Vein endothelial cell (primary cell): Measurements from ENCODE around the gene CDC42BPB. TPM values are rescaled to one million over a fixed set of nuclear protein-coding genes. Genes with fewer than 3 reads are reported as not detected.

Experiments used
- total RNA-seq: library from RNA; depleted of rRNA; stranded (reverse); fragments of >200 nt; gene quantifications from 2 replicates; pipeline ENCODE4 v1.2.3, GENCODE V29; 2012

The CDC42BPB gene, protein sequence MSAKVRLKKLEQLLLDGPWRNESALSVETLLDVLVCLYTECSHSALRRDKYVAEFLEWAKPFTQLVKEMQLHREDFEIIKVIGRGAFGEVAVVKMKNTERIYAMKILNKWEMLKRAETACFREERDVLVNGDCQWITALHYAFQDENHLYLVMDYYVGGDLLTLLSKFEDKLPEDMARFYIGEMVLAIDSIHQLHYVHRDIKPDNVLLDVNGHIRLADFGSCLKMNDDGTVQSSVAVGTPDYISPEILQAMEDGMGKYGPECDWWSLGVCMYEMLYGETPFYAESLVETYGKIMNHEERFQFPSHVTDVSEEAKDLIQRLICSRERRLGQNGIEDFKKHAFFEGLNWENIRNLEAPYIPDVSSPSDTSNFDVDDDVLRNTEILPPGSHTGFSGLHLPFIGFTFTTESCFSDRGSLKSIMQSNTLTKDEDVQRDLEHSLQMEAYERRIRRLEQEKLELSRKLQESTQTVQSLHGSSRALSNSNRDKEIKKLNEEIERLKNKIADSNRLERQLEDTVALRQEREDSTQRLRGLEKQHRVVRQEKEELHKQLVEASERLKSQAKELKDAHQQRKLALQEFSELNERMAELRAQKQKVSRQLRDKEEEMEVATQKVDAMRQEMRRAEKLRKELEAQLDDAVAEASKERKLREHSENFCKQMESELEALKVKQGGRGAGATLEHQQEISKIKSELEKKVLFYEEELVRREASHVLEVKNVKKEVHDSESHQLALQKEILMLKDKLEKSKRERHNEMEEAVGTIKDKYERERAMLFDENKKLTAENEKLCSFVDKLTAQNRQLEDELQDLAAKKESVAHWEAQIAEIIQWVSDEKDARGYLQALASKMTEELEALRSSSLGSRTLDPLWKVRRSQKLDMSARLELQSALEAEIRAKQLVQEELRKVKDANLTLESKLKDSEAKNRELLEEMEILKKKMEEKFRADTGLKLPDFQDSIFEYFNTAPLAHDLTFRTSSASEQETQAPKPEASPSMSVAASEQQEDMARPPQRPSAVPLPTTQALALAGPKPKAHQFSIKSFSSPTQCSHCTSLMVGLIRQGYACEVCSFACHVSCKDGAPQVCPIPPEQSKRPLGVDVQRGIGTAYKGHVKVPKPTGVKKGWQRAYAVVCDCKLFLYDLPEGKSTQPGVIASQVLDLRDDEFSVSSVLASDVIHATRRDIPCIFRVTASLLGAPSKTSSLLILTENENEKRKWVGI (N-terminal part only)
- 130 and 169 TPM in 2 replicates for total RNA-seq

DNA sequence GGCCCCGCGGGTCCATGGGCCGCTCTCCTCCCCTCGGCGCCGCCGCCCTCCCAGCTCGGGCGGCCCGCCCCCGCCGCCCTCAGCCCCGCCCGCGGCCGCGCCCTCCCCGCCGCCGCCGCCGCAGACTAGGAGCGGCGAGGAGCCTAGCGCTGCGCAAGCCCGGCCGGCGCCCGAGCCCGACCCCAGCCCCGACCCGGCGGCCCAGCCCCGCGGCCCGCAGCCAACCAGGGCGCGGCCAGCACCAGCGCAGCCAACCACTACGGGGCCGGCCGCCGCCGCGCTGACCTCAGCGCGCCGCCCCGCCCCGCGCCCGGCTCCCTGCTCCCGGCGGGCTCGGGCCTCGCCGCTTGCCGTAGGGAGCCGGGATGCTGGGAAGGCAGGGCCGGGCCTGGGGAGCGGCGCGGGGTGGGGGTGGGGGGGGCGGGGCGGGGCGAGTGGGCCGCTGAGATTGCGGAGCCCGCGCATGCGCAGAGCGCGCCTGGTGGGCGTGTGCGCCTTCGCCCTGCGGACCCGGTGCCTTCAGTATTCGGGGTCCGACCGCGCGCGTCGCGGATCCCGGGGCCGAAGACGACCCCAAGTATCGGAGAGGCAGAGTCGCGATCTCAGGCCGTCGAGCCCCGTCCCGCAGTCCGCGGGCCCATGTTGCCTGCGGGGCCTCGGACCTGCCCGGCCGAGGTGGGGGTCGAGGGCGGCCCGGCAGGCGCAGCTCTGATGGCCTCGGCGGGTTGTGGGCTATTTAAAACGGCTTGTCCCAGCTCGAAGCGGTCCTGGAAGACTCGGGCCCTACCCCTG lies at the start of gene CDC42BPB:
TSS of gene CDC42BPB (minus strand) at position 178 of the 792 bp plus-strand sequence. CDS start 376 bp downstream, outside the sequence.

DNA sequence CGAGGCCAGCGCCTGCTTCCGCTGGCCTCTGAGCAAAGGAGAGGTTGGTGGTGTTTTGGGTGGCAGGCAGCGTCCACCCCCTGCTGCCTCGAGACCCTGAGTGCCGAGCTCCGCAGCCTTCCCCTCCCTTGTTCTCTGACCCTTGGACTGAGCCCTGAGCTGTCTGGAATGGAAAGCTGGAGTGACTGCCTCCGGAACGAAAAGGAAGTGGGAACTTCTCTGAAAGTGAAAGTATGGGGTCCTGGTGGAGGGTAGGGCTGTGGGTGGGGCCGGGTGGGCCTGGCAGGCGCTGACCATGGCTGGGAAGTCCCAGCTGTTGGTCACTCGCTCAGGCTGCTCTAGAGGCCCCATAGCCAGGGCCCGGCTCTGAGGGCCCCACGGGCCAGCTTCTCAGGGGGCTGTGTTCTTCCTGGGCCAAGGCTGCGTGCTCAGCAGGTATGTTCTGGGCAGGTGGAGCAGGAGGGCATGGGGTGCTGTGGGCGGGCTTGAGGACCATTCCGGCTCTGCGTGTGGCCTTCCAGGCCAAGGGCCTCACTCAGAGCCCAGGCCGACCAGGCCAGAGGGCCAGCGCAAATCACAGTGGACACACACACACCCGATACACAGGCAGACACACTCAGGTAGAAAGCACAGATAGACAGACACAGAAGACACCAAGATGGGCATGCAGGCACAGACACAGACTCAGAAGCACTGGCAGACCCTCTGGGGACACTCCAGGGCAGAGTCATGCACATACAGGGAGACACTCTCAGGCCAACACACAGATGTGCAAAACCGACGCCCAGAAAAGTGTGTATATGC lies 37.3 kb upstream of the CDC42BPB start, which contains the start of gene EXOC3L4:
TSS of gene EXOC3L4 (plus strand) at position 320 of the 804 bp plus-strand sequence. CDS start 5,495 bp downstream, outside the sequence.

GRCh38 chr14:103084021-103084919 lies 26.9 kb upstream of the CDC42BPB start, which contains the start of gene LBHD2:
Gene LBHD2 (plus strand): TSS chr14:103084210. CDS start chr14:103086013, 1,803 bp downstream.

GRCh38 chr14:102922490-102923200 lies 134.7 kb downstream of the CDC42BPB start, which contains the start of gene AMN:
Gene AMN (plus strand): TSS chr14:102922663. CDS start chr14:102922689, 26 bp downstream.

Other genes starting within 250 kb of the CDC42BPB start
- 0.10 and 0.33 TPM in 2 replicates for gene AMN, start 134.9 kb downstream of the CDC42BPB start, total RNA-seq
- gene LBHD2, start 26.7 kb upstream of the CDC42BPB start, total RNA-seq, result not detected in 2 replicates
- not detected in 2 replicates for gene EXOC3L4, start 37.2 kb upstream of the CDC42BPB start, total RNA-seq
- gene TNFAIP2, start 65.9 kb upstream of the CDC42BPB start, total RNA-seq, result 75.9 and 95.0 TPM in 2 replicates